DOHH2 (cell line): ENCODE measurements around the gene CCNE1.

Source experiments
- H3F3A ChIP-seq: fragments of 200-600 bp; sonication (generic), shearing (Covaris generic); 2 replicates; pipeline ENCODE4 v1.6.0; 2016; ENCODE audit warnings: antibody characterized with exemption, mild to moderate bottlenecking; ENCODE audit not compliant: control insufficient read depth, insufficient read depth
- H3K27ac ChIP-seq: fragments of 200-600 bp; sonication (generic); 2 replicates; pipeline ENCODE4 v1.5.1; 2014; ENCODE audit warnings: low read depth, mild to moderate bottlenecking, low read length, moderate library complexity
- H3K27me3 ChIP-seq: fragments of 200-600 bp; sonication (generic); 2 replicates; pipeline ENCODE4 v1.6.1; 2014; ENCODE audit warnings: mild to moderate bottlenecking, low read length, mixed read lengths; ENCODE audit not compliant: control insufficient read depth
- H3K36me3 ChIP-seq: fragments of 200-600 bp; sonication (generic); 2 replicates; pipeline ENCODE4 v1.6.1; 2014; ENCODE audit warnings: mild to moderate bottlenecking, low read length, moderate library complexity, mixed read lengths; ENCODE audit not compliant: control insufficient read depth
- H3K4me1 ChIP-seq: fragments of 200-600 bp; sonication (generic); 2 replicates; pipeline ENCODE4 v1.6.1; 2014; ENCODE audit warnings: mild to moderate bottlenecking, low read length, mixed read lengths; ENCODE audit not compliant: control insufficient read depth
- H3K4me2 ChIP-seq: fragments of 200-600 bp; sonication (generic); 2 replicates; pipeline ENCODE4 v1.6.0; 2014; ENCODE audit warnings: mild to moderate bottlenecking, low read length, moderate library complexity
- H3K4me3 ChIP-seq: fragments of 200-600 bp; sonication (generic); 2 replicates; pipeline ENCODE4 v1.5.1; 2014; ENCODE audit warnings: mild to moderate bottlenecking, low read length, mixed read lengths
- H3K79me2 ChIP-seq: fragments of 200-600 bp; sonication (generic); 2 replicates; pipeline ENCODE4 v1.6.1; 2014; ENCODE audit warnings: mild to moderate bottlenecking, low read length, mixed read lengths; ENCODE audit not compliant: control insufficient read depth
- H3K9me2 ChIP-seq: fragments of 200-600 bp; sonication (generic); replicated peaks from 2 replicates; pipeline ENCODE4 v1.6.1; 2014; ENCODE audit warnings: mild to moderate bottlenecking, low read length, mixed read lengths; ENCODE audit not compliant: control insufficient read depth
- H3K9me3 ChIP-seq: fragments of 200-600 bp; sonication (generic); 2 replicates; pipeline ENCODE4 v1.6.1; 2014; ENCODE audit warnings: antibody characterized with exemption, low read length, mixed read lengths; ENCODE audit not compliant: control insufficient read depth, insufficient read depth
- H4K20me1 ChIP-seq: fragments of 200-600 bp; sonication (generic); 2 replicates; pipeline ENCODE4 v1.6.0; 2014; ENCODE audit warnings: low read depth, mild to moderate bottlenecking, antibody characterized with exemption, low read length, moderate library complexity; ENCODE audit not compliant: control insufficient read depth, insufficient read depth
- CTCF ChIP-seq: fragments of 200-600 bp; sonication (generic); IDR thresholded peaks from one replicate; pipeline ENCODE4 v1.5.1; 2014; ENCODE audit warnings: antibody characterized with exemption, mild to moderate bottlenecking, low read depth, low read length; ENCODE audit not compliant: poor library complexity, severe bottlenecking
- EZH2phosphoT487 ChIP-seq: fragments of 200-600 bp; sonication (generic); IDR thresholded peaks from 2 replicates; pipeline ENCODE4 v1.6.1; 2017; ENCODE audit warnings: borderline replicate concordance, mild to moderate bottlenecking, antibody characterized with exemption, low read length, moderate library complexity, mixed read lengths

Gene CCNE1

GRCh38 chr19:29766100-29766499, 45.7 kb upstream of the CCNE1 start:
- no peak for TF ChIP-seq EZH2phosphoT487
- TF ChIP-seq CTCF, result no peak
- no peaks in the 10 kb centered on the region for H3K27me3 ChIP-seq

GRCh38 chr19:29767039-29767735, 44.6 kb upstream of the CCNE1 start:
- H3K9me3 ChIP-seq, result no peaks in the 10 kb centered on the region
- H3K9me2 ChIP-seq, result no peaks in the 10 kb centered on the region
- H3K27me3 ChIP-seq, result no peaks in the 10 kb centered on the region
- no peaks in the 10 kb centered on the region for H3F3A ChIP-seq
- H3K27ac ChIP-seq, result no peak overlapping the region
- TF ChIP-seq EZH2phosphoT487 (no peak), CTCF (no peak)
- H3K36me3 ChIP-seq, result no peaks in the 10 kb centered on the region
- no peaks in the 10 kb centered on the region for H4K20me1 ChIP-seq
- no peaks in the 10 kb centered on the region for H3K79me2 ChIP-seq
- H3K4me3 ChIP-seq, result no peak overlapping the region
- H3K4me1 ChIP-seq, result no peaks in the 10 kb centered on the region
- no peak overlapping the region for H3K4me2 ChIP-seq

More at GRCh38 chr19:29766100-29766499, 45.7 kb upstream of the CCNE1 start:
- no peaks in the 10 kb centered on the region for H3K4me1 ChIP-seq
- H3K4me2 ChIP-seq, result no peak overlapping the region
- no peaks in the 10 kb centered on the region for H3K36me3 ChIP-seq
- H3F3A ChIP-seq, result no peaks in the 10 kb centered on the region
- no peaks in the 10 kb centered on the region for H3K9me3 ChIP-seq
- no peaks in the 10 kb centered on the region for H3K9me2 ChIP-seq
- H3K27ac ChIP-seq, result no peak overlapping the region
- H4K20me1 ChIP-seq, result no peaks in the 10 kb centered on the region
- H3K79me2 ChIP-seq, result no peaks in the 10 kb centered on the region
- no peak overlapping the region for H3K4me3 ChIP-seq

- Histone ChIP-seq H4K20me1 (no peaks in the 10 kb centered on the region), H3K4me3 (no peak overlapping the region), H3K9me3 (no peaks in the 10 kb centered on the region), H3K4me1 (no peaks in the 10 kb centered on the region), H3K27me3 (no peaks in the 10 kb centered on the region), H3K9me2 (no peaks in the 10 kb centered on the region), H3K36me3 (no peaks in the 10 kb centered on the region), H3K27ac (no peak overlapping the region), H3K4me2 (no peak overlapping the region), H3K79me2 (no peaks in the 10 kb centered on the region), H3F3A (no peaks in the 10 kb centered on the region)
- TF ChIP-seq CTCF (no peak), EZH2phosphoT487 (no peak)
Measured at GRCh38 chr19:29768166-29768565, 43.6 kb upstream of the CCNE1 start.
